ENCODE results near the gene RPS21. TPM values are rescaled to one million over a fixed set of nuclear protein-coding genes. Genes with fewer than 3 reads are reported as not detected.
A peak's percentile ranks its signal among the peaks of the same experiment; 100 is the strongest.

Gene RPS21
- total and polyA plus RNA-seq, 9 of the 15 experiments (the other 6 are each of a cell fraction or from before 2014, with no cell fraction given): 1,380 to 5,647 (median 3,091) TPM

GRCh38 chr20:62386383-62387218 is at the start of gene RPS21 (continued):
- TF ChIP-seq RERE (CRISPR knock-in tag; IDR thresholded peaks at IDR 0.05; ENCODE audit: borderline replicate concordance) (peak; percentile 74; the same call in 1 of the 2 replicates), TCFL5 (CRISPR knock-in tag; conservative IDR thresholded peaks at IDR 0.05) (no peak), ZEB2 (IDR thresholded peaks at IDR 0.05) (no peak), USF1 (CRISPR knock-in tag; IDR thresholded peaks at IDR 0.05) (peak; percentile 72; the same call in 1 of the 2 replicates), CBX2 (IDR thresholded peaks at IDR 0.05; ENCODE audit: insufficient read depth, low read length, poor library complexity, severe bottlenecking) (no peak), HMGXB4 (CRISPR knock-in tag; IDR thresholded peaks at IDR 0.05) (0 out of 2 replicates have a peak, but pooled peaks have one; percentile 49), GATAD2A (IDR thresholded peaks at IDR 0.05) (no peak), SIN3A (IDR thresholded peaks at IDR 0.05; ENCODE audit: borderline replicate concordance in 2 of 2, control insufficient read depth in 1 of 2, low read depth in 2 of 2, low read length in 2 of 2) (peak; percentile 32 to 84; a peak in 2 of 4 replicates), SP1 (CRISPR knock-in tag; IDR thresholded peaks at IDR 0.05) (peak; percentile 78), ELF2 (CRISPR knock-in tag; IDR thresholded peaks at IDR 0.05) (peak; percentile 35; the same call in 1 of the 2 replicates), WHSC1 (IDR thresholded peaks at IDR 0.05; ENCODE audit: low read length) (no peak), MBD2 (IDR thresholded peaks at IDR 0.05; ENCODE audit: borderline replicate concordance, low read depth) (peak; percentile 84), TRIM24 (IDR thresholded peaks at IDR 0.05) (0 out of 4 replicates have a peak, but pooled peaks of 1 of the 2 experiments have one; percentile 13), CXXC5 (CRISPR knock-in tag; IDR thresholded peaks at IDR 0.05) (peak; percentile 88), CHD4 (IDR thresholded peaks at IDR 0.05; ENCODE audit: insufficient read depth, insufficient replicate concordance, low read depth, low read length, poor library complexity, severe bottlenecking) (no peak), NEUROD1 (IDR thresholded peaks at IDR 0.05; ENCODE audit: borderline replicate concordance, low read depth, low read length, partially characterized antibody) (peak; percentile 41), HDAC1 (IDR thresholded peaks at IDR 0.05) (peak in 1 of 2 experiments; percentile 79; a peak in 2 of 4 replicates)
